Lung (tissue), 12 donors: Measurements from ENCODE around the gene DTNB. TPM values are rescaled to one million over a fixed set of nuclear protein-coding genes. Genes with fewer than 3 reads are reported as not detected.

Experiments used
- ATAC-seq: fragments of 200-7000 bp; cut with Tn5 transposase; one replicate; pipeline ENCODE4 v1.9.1; 2020; ENCODE audit warnings: moderate number of reproducible peaks; ENCODE audit not compliant: insufficient read depth, low FRiP score
- DNase-seq, 3 donors: peaks; one replicate each; pipeline ENCODE4 v3.0.0-alpha.2; 2013 to 2017
- H3K27ac ChIP-seq, 2 donors: one replicate each; pipeline ENCODE4 v1.5.1; 2013; ENCODE audit warnings: mild to moderate bottlenecking in 2 of 2, moderate library complexity in 2 of 2, control low read depth in 1 of 2, inconsistent platforms in 1 of 2, low read depth in 1 of 2, low read length in 1 of 2
- H3K27me3 ChIP-seq, 3 donors: one replicate each; pipeline ENCODE4 v1.5.1; 2013; ENCODE audit warnings: low read length in 2 of 3; ENCODE audit not compliant: control insufficient read depth in 3 of 3, insufficient read depth in 3 of 3
- H3K36me3 ChIP-seq, 4 donors: one replicate each; pipeline ENCODE4 v1.5.1; 2013; ENCODE audit warnings: low read length in 4 of 4, mild to moderate bottlenecking in 1 of 4, moderate library complexity in 1 of 4; ENCODE audit not compliant: control insufficient read depth in 4 of 4, insufficient read depth in 4 of 4
- H3K4me1 ChIP-seq, 5 donors: one replicate each; pipeline ENCODE4 v1.5.1; 2013; ENCODE audit warnings: low read length in 5 of 5, mild to moderate bottlenecking in 2 of 5, moderate library complexity in 1 of 5; ENCODE audit not compliant: control insufficient read depth in 5 of 5, insufficient read depth in 5 of 5
- H3K4me3 ChIP-seq: one replicate; pipeline ENCODE4 v1.5.1; 2013; ENCODE audit warnings: mild to moderate bottlenecking, control low read depth, moderate library complexity
- H3K9ac ChIP-seq, 2 donors: one replicate each; pipeline ENCODE4 v1.5.1; 2013; ENCODE audit warnings: low read length in 2 of 2, control low read depth in 1 of 2; ENCODE audit not compliant: insufficient read depth in 1 of 2
- H3K9me3 ChIP-seq, 4 donors: one replicate each; pipeline ENCODE4 v1.5.1; 2013; ENCODE audit warnings: low read length in 3 of 4, mild to moderate bottlenecking in 1 of 4, moderate library complexity in 1 of 4; ENCODE audit not compliant: control insufficient read depth in 4 of 4, insufficient read depth in 3 of 4
- WGBS, 2 donors: extraction: QIAGEN DNeasy Blood & Tissue Kit; methylation state at CpG; one replicate each; pipeline ENCODE4 v1.1.7; 2013; 5-methylcytosine and 5-hydroxymethylcytosine counted together
- polyA plus RNA-seq, 2 donors: library from polyadenylated mRNA; stranded (reverse); fragments of 200-250 nt; gene quantifications; one replicate each; pipeline ENCODE4 v1.2.1, GENCODE V29; 2013
- total RNA-seq, 2 donors: library from RNA; depleted of rRNA in 1 of 2; stranded (reverse); fragments of >200 nt in 1 of 2; gene quantifications; one replicate each; pipeline ENCODE4 v1.2.1, GENCODE V29; 2014 to 2021
- TF ChIP-seq, protein P1 (sequence below): IDR thresholded peaks from 2 replicates; pipeline ENCODE4 v1.5.1; 2012; ENCODE audit warnings: mild to moderate bottlenecking; ENCODE audit errors: control extremely low read depth, extremely low read depth
- donor health status: control.
- donor health status: control.
- donor health status: Bipolar disorder and iron deficiency.
- donor health status: healthy.
- donor health status: DM: yes; HTN: yes; CAD: no.

DTNB gene
- total and polyA plus RNA-seq, 4 donors, result 10.1 to 35.2 (median 20.4) TPM

DNA sequence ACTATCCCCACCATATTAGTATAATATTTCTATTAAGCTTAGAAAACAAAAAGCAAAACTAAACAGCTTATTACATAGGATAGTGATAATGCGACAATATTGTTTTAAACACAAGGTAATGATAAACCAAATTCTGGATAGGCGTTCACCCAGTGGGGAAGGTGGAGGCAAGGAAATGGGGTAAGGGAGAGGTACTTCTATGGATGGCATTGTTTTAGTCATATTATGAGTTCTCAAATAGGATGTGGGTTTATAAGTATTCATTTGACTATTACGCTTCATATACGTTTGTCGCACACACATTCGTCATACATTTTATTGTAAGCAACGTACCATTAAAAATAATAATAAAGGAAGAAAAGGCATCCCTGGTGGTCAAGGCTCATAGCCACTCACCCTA, 242.8 kb downstream of the DTNB start:
- H3K27me3 ChIP-seq, result no peaks in the 10 kb centered on the region
- H3K9me3 ChIP-seq, result peaks cover 0 to 2% (median 0%) of the 10 kb centered on the region in 4 donors
- DNase-seq (no peak), ATAC-seq (no peak)
- peaks cover 0 to 4% (median 0%) of the 10 kb centered on the region in 4 donors for H3K36me3 ChIP-seq
- H3K9ac ChIP-seq, result no peak overlapping the region
- 95 to 97% methylated on average over 7 of the region's 7 CpGs for WGBS, 2 donors
- TF ChIP-seq, protein P1, sequence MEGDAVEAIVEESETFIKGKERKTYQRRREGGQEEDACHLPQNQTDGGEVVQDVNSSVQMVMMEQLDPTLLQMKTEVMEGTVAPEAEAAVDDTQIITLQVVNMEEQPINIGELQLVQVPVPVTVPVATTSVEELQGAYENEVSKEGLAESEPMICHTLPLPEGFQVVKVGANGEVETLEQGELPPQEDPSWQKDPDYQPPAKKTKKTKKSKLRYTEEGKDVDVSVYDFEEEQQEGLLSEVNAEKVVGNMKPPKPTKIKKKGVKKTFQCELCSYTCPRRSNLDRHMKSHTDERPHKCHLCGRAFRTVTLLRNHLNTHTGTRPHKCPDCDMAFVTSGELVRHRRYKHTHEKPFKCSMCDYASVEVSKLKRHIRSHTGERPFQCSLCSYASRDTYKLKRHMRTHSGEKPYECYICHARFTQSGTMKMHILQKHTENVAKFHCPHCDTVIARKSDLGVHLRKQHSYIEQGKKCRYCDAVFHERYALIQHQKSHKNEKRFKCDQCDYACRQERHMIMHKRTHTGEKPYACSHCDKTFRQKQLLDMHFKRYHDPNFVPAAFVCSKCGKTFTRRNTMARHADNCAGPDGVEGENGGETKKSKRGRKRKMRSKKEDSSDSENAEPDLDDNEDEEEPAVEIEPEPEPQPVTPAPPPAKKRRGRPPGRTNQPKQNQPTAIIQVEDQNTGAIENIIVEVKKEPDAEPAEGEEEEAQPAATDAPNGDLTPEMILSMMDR, result no peak
- H3K4me3 ChIP-seq, result no peak overlapping the region
- H3K4me1 ChIP-seq, result no peaks in the 10 kb centered on the region
- no peak overlapping the region for H3K27ac ChIP-seq

DNA sequence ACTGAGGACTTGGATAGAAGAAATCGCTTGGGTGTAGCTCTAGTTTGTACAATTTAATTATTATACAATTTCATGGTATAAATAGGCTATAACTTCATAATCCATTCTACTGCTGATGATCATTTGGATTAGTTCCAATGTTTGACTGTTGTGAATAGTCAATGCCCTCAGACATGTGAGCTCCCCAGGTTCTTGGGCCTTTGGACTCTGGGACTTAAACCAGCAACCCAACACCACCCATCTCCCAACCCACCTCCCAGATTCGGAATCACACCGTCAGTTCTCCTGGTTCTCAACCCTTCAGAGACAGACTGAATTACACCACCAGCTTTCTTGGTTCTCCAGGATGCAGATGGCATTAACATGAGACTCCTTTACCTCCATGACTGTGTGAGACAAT, 247.1 kb downstream of the DTNB start:
- Histone ChIP-seq H3K27ac (no peak overlapping the region), H3K27me3 (no peaks in the 10 kb centered on the region), H3K4me3 (no peak overlapping the region), H3K4me1 (no peaks in the 10 kb centered on the region), H3K36me3 (peaks cover 0 to 2% (median 0%) of the 10 kb centered on the region in 4 donors), H3K9me3 (no peaks in the 10 kb centered on the region), H3K9ac (no peak overlapping the region)
- TF ChIP-seq, protein P1, result no peak
- ATAC-seq, result no peak
- DNase-seq, result no peak
- WGBS, 2 donors, result 94 to 97% methylated on average over 3 of the region's 3 CpGs

DNA sequence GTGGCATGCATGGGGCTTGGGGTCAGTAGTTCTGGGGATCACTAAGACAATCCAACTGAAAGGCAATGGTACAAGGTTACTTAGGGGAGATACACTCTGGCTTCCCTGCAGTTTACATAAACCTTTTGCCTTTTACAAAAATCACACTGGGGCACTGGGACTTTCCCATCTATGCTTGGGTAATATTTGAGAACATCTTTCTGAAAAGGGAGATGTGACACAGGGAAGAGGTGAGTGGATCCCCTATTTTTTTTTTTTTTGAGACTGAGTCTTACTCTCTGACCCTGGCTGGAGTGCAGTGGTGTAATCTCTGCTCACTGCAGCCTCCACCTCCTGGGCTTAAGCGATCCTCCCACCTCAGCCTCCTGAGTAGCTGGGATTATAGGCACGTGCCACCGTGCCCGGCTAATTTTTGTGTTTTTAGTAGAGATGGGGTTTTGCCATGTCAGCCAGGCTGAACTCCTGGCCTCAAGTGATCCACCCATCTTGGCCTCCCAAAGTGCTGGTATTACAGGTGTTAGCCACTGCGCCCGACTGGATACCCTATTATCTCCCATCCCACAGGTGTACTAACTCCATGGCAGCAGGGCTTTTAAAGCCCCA, 248.8 kb downstream of the DTNB start:
- DNase-seq, result no peak
- no peaks in the 10 kb centered on the region for H3K4me1 ChIP-seq
- ATAC-seq, result no peak
- TF ChIP-seq, protein P1, result no peak
- WGBS, 2 donors, result 94 to 99% methylated on average over 6 of the region's 6 CpGs
- no peak overlapping the region for H3K27ac ChIP-seq
- H3K9ac ChIP-seq, result no peak overlapping the region
- H3K36me3 ChIP-seq, result no peaks in the 10 kb centered on the region
- H3K4me3 ChIP-seq, result no peak overlapping the region
- no peaks in the 10 kb centered on the region for H3K9me3 ChIP-seq
- no peaks in the 10 kb centered on the region for H3K27me3 ChIP-seq
